Activated naive CD8-positive, alpha-beta T cell treated with anti-CD3 and anti-CD28 coated beads, Interleukin-2, amount 50 U/mL, for 24 hours (primary cell): Measurements from ENCODE around the gene G6PC3.

ENCODE experiments used
- ATAC-seq: fragments of 150-1000 bp; cut with Tn5 transposase; one replicate; pipeline ENCODE4 v1.10.0; 2021
- DNase-seq: peaks from one replicate; pipeline ENCODE4 v3.0.0; 2021
- H3K27ac Mint-ChIP-seq: one replicate; pipeline ENCODE4 v1.8.0; 2021; ENCODE audit warnings: mild to moderate bottlenecking, mixed read lengths
- H3K27me3 Mint-ChIP-seq: one replicate; pipeline ENCODE4 v1.8.0; 2021; ENCODE audit warnings: mixed read lengths
- H3K36me3 Mint-ChIP-seq: one replicate; pipeline ENCODE4 v1.8.0; 2021; ENCODE audit warnings: low read depth, mixed read lengths
- H3K4me1 Mint-ChIP-seq: one replicate; pipeline ENCODE4 v1.8.0; 2021; ENCODE audit warnings: mixed read lengths
- H3K4me3 Mint-ChIP-seq: one replicate; pipeline ENCODE4 v1.8.0; 2021; ENCODE audit warnings: mild to moderate bottlenecking, moderate library complexity, mixed read lengths
- H3K9me3 Mint-ChIP-seq: one replicate; pipeline ENCODE4 v1.8.0; 2021; ENCODE audit warnings: mixed read lengths

Gene G6PC3

GRCh38 chr17:44071198-44071520 is 624 bp downstream of the G6PC3 start:
- DNase-seq: no peak
- Mint-ChIP-seq H3K4me3 (peak overlapping the region; percentile 97), H3K4me1 (peaks cover 41% of the 10 kb centered on the region), H3K9me3 (no peaks in the 10 kb centered on the region), H3K36me3 (peaks cover 2% of the 10 kb centered on the region), H3K27me3 (no peaks in the 10 kb centered on the region), H3K27ac (peak overlapping the region; percentile 98)
- no peak for ATAC-seq

GRCh38 chr17:44071772-44072171 is 1.2 kb downstream of the G6PC3 start:
- Mint-ChIP-seq H3K4me3 (peak overlapping the region; percentile 97), H3K4me1 (peaks cover 38% of the 10 kb centered on the region), H3K27ac (peak overlapping the region; percentile 98), H3K9me3 (no peaks in the 10 kb centered on the region), H3K36me3 (peaks cover 2% of the 10 kb centered on the region), H3K27me3 (no peaks in the 10 kb centered on the region)
- ATAC-seq (no peak), DNase-seq (no peak)

DNA sequence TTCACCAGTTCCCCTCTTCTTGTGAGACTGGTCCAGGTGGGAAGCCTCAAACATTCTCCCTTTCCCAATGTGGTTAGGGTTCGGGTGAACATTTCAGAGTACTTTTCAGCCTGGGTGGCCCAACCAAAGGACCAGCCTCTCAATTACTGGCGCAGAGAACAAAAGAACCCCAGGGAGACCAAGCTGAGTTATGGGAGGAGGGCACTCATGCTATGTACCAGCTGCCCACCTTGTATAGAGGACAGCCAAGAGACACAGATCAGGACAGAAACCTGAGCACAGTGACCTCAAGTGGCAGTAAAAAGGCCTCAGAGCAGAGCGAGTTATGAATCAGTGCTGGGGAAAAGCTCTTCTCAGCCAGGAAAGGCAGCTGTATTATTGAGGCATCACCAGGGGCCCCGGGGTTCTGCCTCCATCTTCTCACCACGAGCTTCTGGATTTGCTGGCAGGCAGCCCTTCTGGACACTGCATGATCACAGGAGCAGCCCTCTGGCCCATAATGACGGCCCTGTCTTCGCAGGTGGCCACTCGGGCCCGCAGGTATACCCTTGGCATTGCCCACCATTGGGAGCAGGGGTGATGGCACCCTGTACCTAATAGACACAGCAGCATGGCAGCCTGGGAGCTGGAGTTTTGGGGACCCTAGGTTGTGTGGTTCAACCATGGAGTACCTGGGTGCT is 3.8 kb downstream of the G6PC3 start:
- DNase-seq (no peak), ATAC-seq (no peak)
- H3K36me3 Mint-ChIP-seq: peaks cover 2% of the 10 kb centered on the region
- no peak overlapping the region for H3K4me3 Mint-ChIP-seq
- H3K27me3 Mint-ChIP-seq: no peaks in the 10 kb centered on the region
- peaks cover 28% of the 10 kb centered on the region for H3K4me1 Mint-ChIP-seq
- H3K9me3 Mint-ChIP-seq: no peaks in the 10 kb centered on the region
- no peak overlapping the region for H3K27ac Mint-ChIP-seq

DNA sequence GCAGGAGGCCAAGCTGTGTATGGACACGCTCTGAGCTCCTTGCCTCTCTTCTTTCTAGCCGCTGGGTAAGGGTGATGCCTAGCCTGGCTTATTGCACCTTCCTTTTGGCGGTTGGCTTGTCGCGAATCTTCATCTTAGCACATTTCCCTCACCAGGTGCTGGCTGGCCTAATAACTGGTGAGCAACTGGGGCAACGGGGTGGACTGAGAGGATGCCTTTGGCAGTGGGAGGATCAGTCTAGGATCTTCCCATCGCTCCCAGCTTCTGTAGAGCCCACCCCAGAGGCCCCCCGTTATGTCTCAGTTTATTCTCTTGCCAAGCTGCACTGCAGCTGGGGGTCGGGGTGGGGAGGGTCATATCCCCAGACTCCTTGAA is 4.4 kb downstream of the G6PC3 start:
- DNase-seq (no peak), ATAC-seq (no peak)
- Mint-ChIP-seq H3K27ac (no peak overlapping the region), H3K36me3 (peaks cover 2% of the 10 kb centered on the region), H3K27me3 (no peaks in the 10 kb centered on the region), H3K4me3 (no peak overlapping the region), H3K4me1 (peaks cover 24% of the 10 kb centered on the region), H3K9me3 (no peaks in the 10 kb centered on the region)

DNA sequence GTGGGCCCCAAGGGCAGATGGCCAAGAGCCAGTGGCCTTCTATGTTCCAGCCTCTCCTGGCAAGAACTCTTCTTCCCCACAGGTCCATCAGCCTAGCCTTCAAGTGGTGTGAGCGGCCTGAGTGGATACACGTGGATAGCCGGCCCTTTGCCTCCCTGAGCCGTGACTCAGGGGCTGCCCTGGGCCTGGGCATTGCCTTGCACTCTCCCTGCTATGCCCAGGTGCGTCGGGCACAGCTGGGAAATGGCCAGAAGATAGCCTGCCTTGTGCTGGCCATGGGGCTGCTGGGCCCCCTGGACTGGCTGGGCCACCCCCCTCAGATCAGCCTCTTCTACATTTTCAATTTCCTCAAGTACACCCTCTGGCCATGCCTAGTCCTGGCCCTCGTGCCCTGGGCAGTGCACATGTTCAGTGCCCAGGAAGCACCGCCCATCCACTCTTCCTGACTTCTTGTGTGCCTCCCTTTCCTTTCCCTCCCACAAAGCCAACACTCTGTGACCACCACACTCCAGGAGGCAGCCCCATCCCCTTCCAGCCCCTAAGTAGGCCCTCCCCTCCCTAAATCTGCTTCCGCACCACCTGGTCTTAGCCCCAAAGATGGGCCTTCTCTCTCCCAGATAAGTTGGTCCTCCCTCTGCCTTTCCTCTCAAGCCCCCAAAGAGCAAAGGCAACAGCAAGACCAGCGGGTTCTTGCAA is 5.2 kb downstream of the G6PC3 start:
- no peaks in the 10 kb centered on the region for H3K27me3 Mint-ChIP-seq
- H3K36me3 Mint-ChIP-seq: peaks cover 2% of the 10 kb centered on the region
- no peak overlapping the region for H3K27ac Mint-ChIP-seq
- peaks cover 18% of the 10 kb centered on the region for H3K4me1 Mint-ChIP-seq
- H3K4me3 Mint-ChIP-seq: no peak overlapping the region
- no peak for DNase-seq
- ATAC-seq: no peak
- no peaks in the 10 kb centered on the region for H3K9me3 Mint-ChIP-seq

- Mint-ChIP-seq H3K27me3 (no peaks in the 10 kb centered on the region), H3K27ac (no peak overlapping the region), H3K4me3 (no peak overlapping the region), H3K9me3 (no peaks in the 10 kb centered on the region), H3K36me3 (peaks cover 3% of the 10 kb centered on the region), H3K4me1 (peaks cover 9% of the 10 kb centered on the region)
- DNase-seq: no peak
- no peak for ATAC-seq
Observed at GRCh38 chr17:44076716-44077594, 6.4 kb downstream of the G6PC3 start.

DNA sequence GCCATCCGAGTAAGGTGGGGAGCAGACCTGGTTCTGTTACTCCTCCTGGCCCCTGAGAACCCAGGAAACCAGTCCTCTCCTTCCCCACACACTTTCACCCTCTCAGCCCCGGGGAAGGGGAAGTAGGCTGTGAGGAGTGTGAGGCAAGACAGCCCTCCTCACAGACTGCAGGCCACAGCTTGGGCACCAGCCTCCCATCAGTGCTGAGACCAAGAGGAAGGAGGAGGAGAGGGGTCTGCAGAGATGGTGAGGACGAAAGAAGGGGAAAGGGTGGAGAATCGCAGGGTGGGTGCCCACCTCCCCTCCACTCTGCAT is 7.0 kb downstream of the G6PC3 start:
- Mint-ChIP-seq H3K4me3 (no peak overlapping the region), H3K27ac (no peak overlapping the region), H3K9me3 (no peaks in the 10 kb centered on the region), H3K4me1 (peaks cover 6% of the 10 kb centered on the region), H3K27me3 (no peaks in the 10 kb centered on the region), H3K36me3 (peaks cover 5% of the 10 kb centered on the region)
- DNase-seq: no peak
- ATAC-seq: no peak

DNA sequence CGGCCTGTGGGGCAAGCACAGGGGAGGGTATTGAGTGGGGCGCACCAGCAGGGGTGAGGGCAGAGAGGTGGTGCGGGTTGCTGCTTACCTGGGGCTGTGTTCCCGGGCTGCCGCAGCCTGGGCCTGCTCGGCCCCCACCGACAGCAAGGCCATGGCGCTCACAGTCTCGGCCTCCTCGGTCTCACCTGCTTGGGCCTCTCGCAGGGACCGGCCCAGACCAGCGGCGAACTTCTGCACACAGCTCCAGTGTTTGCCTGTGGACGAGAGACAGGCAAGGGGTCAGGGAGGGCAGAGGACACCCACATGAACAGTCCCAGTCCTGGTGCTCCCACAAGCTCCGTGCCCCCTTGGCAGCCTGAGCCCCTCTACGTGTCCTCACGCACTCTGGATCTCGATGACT is 7.9 kb downstream of the G6PC3 start:
- H3K36me3 Mint-ChIP-seq: peaks cover 5% of the 10 kb centered on the region
- ATAC-seq (no peak), DNase-seq (no peak)
- H3K27ac Mint-ChIP-seq: no peak overlapping the region
- no peak overlapping the region for H3K4me3 Mint-ChIP-seq
- no peaks in the 10 kb centered on the region for H3K9me3 Mint-ChIP-seq
- H3K4me1 Mint-ChIP-seq: no peaks in the 10 kb centered on the region
- H3K27me3 Mint-ChIP-seq: no peaks in the 10 kb centered on the region

GRCh38 chr17:44079877-44080821 is 9.6 kb downstream of the G6PC3 start:
- DNase-seq (no peak), ATAC-seq (no peak)
- Mint-ChIP-seq H3K27me3 (no peaks in the 10 kb centered on the region), H3K27ac (no peak overlapping the region), H3K4me1 (no peaks in the 10 kb centered on the region), H3K36me3 (peaks cover 3% of the 10 kb centered on the region), H3K9me3 (no peaks in the 10 kb centered on the region), H3K4me3 (no peak overlapping the region)

- peaks cover 3% of the 10 kb centered on the region for H3K36me3 Mint-ChIP-seq
- no peak for ATAC-seq
- H3K27me3 Mint-ChIP-seq: no peaks in the 10 kb centered on the region
- H3K9me3 Mint-ChIP-seq: no peaks in the 10 kb centered on the region
- peaks cover 9% of the 10 kb centered on the region for H3K4me1 Mint-ChIP-seq
- no peak overlapping the region for H3K4me3 Mint-ChIP-seq
- H3K27ac Mint-ChIP-seq: no peak overlapping the region
- DNase-seq: no peak
Observed at GRCh38 chr17:44081681-44082080, 11.1 kb downstream of the G6PC3 start.

DNA sequence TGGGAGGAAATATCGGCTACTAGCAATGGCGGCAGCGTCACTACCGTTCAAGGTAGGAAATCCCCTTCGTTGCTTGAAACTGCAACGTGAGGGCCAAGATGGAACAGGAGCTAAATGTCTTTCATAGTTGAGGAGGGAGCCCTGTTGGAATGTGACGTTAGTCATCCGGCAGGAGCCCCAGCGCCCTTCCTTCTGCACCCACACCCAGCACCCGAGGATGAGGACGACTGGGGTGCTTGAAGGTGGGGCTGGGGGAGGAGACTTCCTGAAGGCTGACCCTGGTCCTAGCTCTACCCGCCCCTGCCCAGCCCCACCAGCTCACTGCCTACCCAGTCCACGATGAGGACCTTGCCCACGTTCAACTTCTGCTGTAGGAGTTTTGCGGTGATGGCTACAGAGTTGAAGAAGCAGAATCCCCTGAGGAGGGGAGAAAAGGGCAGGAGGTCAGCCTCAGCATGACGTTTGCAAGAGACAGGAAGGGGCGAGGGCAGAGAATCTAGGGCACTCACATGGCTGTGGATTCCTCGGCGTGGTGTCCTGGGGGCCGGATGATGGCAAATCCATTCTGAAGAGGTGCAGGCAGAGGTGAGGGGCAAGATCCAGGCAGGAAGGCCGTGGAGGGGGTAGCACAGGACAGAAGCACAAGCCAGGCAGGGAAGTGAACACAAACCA is 11.9 kb downstream of the G6PC3 start:
- Mint-ChIP-seq H3K9me3 (no peaks in the 10 kb centered on the region), H3K27me3 (no peaks in the 10 kb centered on the region), H3K4me3 (no peak overlapping the region), H3K27ac (no peak overlapping the region), H3K36me3 (peaks cover 3% of the 10 kb centered on the region), H3K4me1 (peaks cover 16% of the 10 kb centered on the region)
- DNase-seq (no peak), ATAC-seq (no peak)

GRCh38 chr17:44083250-44083849 is 12.8 kb downstream of the G6PC3 start:
- ATAC-seq (no peak), DNase-seq (no peak)
- Mint-ChIP-seq H3K27ac (no peak overlapping the region), H3K36me3 (peaks cover 3% of the 10 kb centered on the region), H3K9me3 (no peaks in the 10 kb centered on the region), H3K4me1 (peaks cover 21% of the 10 kb centered on the region), H3K4me3 (no peak overlapping the region), H3K27me3 (no peaks in the 10 kb centered on the region)

DNA sequence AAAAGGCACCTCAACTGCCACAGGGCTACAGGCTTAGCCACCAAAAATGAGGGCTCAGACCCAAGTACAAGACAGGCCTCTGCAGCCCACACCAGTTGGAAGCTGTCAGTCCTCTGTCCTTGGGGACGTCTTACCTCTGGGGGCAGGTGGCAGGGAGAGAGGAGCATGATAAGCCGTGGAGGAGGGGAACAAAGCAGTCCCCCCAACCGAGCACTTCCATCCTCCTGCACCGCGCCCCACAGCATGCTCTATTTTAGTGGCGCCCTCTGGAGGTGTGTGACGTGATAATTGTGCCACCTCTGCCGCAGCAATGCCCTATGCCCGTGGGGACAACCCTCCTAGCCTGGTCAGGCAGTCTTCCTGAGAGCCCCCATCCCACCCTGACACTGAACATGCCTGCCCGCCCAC is 13.6 kb downstream of the G6PC3 start:
- Mint-ChIP-seq H3K27me3 (no peaks in the 10 kb centered on the region), H3K4me3 (no peak overlapping the region), H3K36me3 (peaks cover 5% of the 10 kb centered on the region), H3K9me3 (no peaks in the 10 kb centered on the region), H3K27ac (no peak overlapping the region), H3K4me1 (peaks cover 21% of the 10 kb centered on the region)
- ATAC-seq (no peak), DNase-seq (peak; percentile 66)
